ENCODE data around the gene UBQLN1. TPM values are rescaled to one million over a fixed set of nuclear protein-coding genes. Genes with fewer than 3 reads are reported as not detected.
A peak's percentile ranks its signal among the peaks of the same experiment; 100 is the strongest.
"Not testable (repeated sequence)": the region's sequence is repeated elsewhere in the genome, so short reads cannot be mapped to it uniquely, and the experiment has no call there.

The UBQLN1 gene
- total RNA-seq, 1 experiment from 2014 or later = 176 TPM

- DNase-seq (ENCODE audit: low read depth, low spot score) = peak; percentile 73
- in situ Hi-C loops (cut with HindIII; ENCODE audit: low pct_unique_long_range_greater_than_20kb, low sequenced_read_pairs) = no loop called here
Observed at GRCh38 chr9:83620841-83621636, 86.7 kb downstream of the UBQLN1 start.

- in situ Hi-C loops (cut with HindIII; ENCODE audit: low pct_unique_long_range_greater_than_20kb, low sequenced_read_pairs) = no loop called here
- DNase-seq (ENCODE audit: low read depth, low spot score) = no peak
Observed at GRCh38 chr9:83617299-83617698, 90.5 kb downstream of the UBQLN1 start.

- in situ Hi-C loops (cut with HindIII; ENCODE audit: low pct_unique_long_range_greater_than_20kb, low sequenced_read_pairs); DNase-seq (ENCODE audit: low read depth, low spot score): not testable (repeated sequence)
Observed at GRCh38 chr9:83613298-83613697, 94.5 kb downstream of the UBQLN1 start.

Other genes starting within 250 kb of the UBQLN1 start
- 21.5 and 22.1 TPM in 2 replicates for gene FRMD3, start 169.6 kb downstream of the UBQLN1 start, total RNA-seq (2014; rRNA removed; shearing (Covaris generic))
- 3.7 and 5.4 TPM in 2 replicates for gene IDNK, start 84.8 kb downstream of the UBQLN1 start, total RNA-seq (2014; rRNA removed; shearing (Covaris generic))
- 1.2 and 2.1 TPM in 2 replicates for gene GKAP1, start 109.8 kb upstream of the UBQLN1 start, total RNA-seq (2014; rRNA removed; shearing (Covaris generic))
- gene KIF27, start 213.5 kb upstream of the UBQLN1 start, total RNA-seq (2014; rRNA removed; shearing (Covaris generic)) = 3.0 and 4.7 TPM in 2 replicates